ENCODE measurements around the gene ALDOA. TPM values are rescaled to one million over a fixed set of nuclear protein-coding genes. Genes with fewer than 3 reads are reported as not detected.

The ALDOA gene
- total and polyA plus RNA-seq, 9 of the 15 experiments (the other 6 are each of a cell fraction or from before 2014, with no cell fraction given), result 311 to 2,224 (median 1,293) TPM

DNA sequence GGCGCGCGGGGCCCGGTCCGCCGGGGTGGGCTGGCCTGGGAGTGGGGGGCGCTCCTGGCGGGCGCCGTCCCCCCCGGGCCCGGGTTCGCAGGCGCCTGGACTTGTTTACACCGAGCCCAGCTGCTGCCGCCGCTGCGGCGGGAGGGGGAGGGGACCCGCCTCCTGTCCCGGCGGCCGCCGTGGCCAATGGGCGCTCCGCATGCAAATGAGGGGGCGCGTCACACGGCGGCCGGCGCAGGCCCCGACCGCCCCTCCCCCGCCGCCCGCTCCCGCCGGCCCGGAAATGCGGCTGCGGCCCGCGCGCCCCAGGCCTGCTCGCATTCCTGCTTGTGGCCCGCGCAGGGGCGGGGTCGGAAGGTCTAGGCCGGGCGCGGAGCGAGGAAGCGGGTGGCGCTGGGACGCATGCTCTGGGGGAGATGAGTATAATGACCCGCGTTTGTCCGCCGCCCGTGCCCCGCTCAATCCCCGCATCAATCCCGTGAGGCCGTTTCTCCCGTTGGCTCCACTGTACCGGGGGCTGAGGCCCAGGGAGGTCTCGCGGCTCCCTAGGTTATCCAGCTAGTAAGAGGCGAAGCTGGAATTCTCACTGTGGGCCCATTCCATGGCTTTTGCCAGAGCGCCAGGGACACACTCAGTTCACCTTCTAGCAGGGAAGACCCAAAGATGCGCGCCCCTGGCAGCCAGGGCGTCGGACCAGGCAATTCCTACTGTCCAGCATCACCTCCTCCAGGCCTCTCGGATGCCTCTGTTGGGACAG, 30.7 kb downstream of the ALDOA start, which contains the start of gene YPEL3 (continued):
- TF ChIP-seq, protein P1, sequence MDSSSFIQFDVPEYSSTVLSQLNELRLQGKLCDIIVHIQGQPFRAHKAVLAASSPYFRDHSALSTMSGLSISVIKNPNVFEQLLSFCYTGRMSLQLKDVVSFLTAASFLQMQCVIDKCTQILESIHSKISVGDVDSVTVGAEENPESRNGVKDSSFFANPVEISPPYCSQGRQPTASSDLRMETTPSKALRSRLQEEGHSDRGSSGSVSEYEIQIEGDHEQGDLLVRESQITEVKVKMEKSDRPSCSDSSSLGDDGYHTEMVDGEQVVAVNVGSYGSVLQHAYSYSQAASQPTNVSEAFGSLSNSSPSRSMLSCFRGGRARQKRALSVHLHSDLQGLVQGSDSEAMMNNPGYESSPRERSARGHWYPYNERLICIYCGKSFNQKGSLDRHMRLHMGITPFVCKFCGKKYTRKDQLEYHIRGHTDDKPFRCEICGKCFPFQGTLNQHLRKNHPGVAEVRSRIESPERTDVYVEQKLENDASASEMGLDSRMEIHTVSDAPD (CRISPR knock-in tag; IDR thresholded peaks at IDR 0.05), result no peak
- TF ChIP-seq LEF1 (IDR thresholded peaks at IDR 0.05) (no peak), PCBP1 (IDR thresholded peaks at IDR 0.05; ENCODE audit: low read depth, low read length, poor library complexity, severe bottlenecking) (no peak), HNRNPK (IDR thresholded peaks at IDR 0.05; ENCODE audit: low read depth, low read length, poor library complexity, severe bottlenecking) (peak; percentile 90), ZNF766 (CRISPR knock-in tag; conservative IDR thresholded peaks at IDR 0.05) (no peak), PCBP2 (IDR thresholded peaks at IDR 0.05; ENCODE audit: low read depth, low read length, poor library complexity, severe bottlenecking) (no peak), YY1 (IDR thresholded peaks at IDR 0.05; ENCODE audit: borderline replicate concordance in 1 of 3, control insufficient read depth in 1 of 3, extremely low read depth in 1 of 3, insufficient read depth in 3 of 3, insufficient read length in 1 of 3, insufficient replicate concordance in 2 of 3, low read depth in 1 of 3, low read length in 2 of 3) (peak in 1 of 3 experiments; percentile 18), TCF7 (IDR thresholded peaks at IDR 0.05; ENCODE audit: borderline replicate concordance) (no peak), RFX7 (CRISPR knock-in tag; IDR thresholded peaks at IDR 0.05) (no peak), ZFPM2 (CRISPR knock-in tag; IDR thresholded peaks at IDR 0.05) (no peak), ESRRA (IDR thresholded peaks at IDR 0.05; ENCODE audit: borderline replicate concordance, low read depth) (no peak), SMC3 (conservative IDR thresholded peaks at IDR 0.05; ENCODE audit: insufficient read depth, low read depth, low read length) (no peak), FOXK1 (CRISPR knock-in tag; IDR thresholded peaks at IDR 0.05; ENCODE audit: borderline replicate concordance) (no peak), ELF1 (tag; IDR thresholded peaks at IDR 0.05) (peak; percentile 92), NELFE (IDR thresholded peaks at IDR 0.05; ENCODE audit: insufficient read depth, insufficient read length) (no peak), SRSF7 (optimal IDR thresholded peaks at IDR 0.05; ENCODE audit: low read depth, low read length) (no peak)
- TF ChIP-seq, protein P2, sequence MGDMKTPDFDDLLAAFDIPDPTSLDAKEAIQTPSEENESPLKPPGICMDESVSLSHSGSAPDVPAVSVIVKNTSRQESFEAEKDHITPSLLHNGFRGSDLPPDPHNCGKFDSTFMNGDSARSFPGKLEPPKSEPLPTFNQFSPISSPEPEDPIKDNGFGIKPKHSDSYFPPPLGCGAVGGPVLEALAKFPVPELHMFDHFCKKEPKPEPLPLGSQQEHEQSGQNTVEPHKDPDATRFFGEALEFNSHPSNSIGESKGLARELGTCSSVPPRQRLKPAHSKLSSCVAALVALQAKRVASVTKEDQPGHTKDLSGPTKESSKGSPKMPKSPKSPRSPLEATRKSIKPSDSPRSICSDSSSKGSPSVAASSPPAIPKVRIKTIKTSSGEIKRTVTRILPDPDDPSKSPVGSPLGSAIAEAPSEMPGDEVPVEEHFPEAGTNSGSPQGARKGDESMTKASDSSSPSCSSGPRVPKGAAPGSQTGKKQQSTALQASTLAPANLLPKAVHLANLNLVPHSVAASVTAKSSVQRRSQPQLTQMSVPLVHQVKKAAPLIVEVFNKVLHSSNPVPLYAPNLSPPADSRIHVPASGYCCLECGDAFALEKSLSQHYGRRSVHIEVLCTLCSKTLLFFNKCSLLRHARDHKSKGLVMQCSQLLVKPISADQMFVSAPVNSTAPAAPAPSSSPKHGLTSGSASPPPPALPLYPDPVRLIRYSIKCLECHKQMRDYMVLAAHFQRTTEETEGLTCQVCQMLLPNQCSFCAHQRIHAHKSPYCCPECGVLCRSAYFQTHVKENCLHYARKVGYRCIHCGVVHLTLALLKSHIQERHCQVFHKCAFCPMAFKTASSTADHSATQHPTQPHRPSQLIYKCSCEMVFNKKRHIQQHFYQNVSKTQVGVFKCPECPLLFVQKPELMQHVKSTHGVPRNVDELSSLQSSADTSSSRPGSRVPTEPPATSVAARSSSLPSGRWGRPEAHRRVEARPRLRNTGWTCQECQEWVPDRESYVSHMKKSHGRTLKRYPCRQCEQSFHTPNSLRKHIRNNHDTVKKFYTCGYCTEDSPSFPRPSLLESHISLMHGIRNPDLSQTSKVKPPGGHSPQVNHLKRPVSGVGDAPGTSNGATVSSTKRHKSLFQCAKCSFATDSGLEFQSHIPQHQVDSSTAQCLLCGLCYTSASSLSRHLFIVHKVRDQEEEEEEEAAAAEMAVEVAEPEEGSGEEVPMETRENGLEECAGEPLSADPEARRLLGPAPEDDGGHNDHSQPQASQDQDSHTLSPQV (IDR thresholded peaks at IDR 0.05), result 0 out of 2 replicates have a peak, but pooled peaks have one; percentile 52
- TF ChIP-seq, protein P3, sequence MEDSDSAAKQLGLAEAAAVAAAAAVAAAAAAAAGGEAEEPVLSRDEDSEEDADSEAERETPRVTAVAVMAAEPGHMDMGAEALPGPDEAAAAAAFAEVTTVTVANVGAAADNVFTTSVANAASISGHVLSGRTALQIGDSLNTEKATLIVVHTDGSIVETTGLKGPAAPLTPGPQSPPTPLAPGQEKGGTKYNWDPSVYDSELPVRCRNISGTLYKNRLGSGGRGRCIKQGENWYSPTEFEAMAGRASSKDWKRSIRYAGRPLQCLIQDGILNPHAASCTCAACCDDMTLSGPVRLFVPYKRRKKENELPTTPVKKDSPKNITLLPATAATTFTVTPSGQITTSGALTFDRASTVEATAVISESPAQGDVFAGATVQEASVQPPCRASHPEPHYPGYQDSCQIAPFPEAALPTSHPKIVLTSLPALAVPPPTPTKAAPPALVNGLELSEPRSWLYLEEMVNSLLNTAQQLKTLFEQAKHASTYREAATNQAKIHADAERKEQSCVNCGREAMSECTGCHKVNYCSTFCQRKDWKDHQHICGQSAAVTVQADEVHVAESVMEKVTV (CRISPR knock-in tag; IDR thresholded peaks at IDR 0.05), result no peak

Measured in K562 (cell line).